H9 (cell line): ENCODE data around the gene PFKP. TPM values are rescaled to one million over a fixed set of nuclear protein-coding genes. Genes with fewer than 3 reads are reported as not detected.

Experiments
- DNase-seq: peaks from one replicate; pipeline ENCODE4 v3.0.0-alpha.2; 2017
- H2AFZ ChIP-seq: one replicate; pipeline ENCODE4 v1.6.1; 2013; ENCODE audit warnings: mild to moderate bottlenecking, low read length, control low read depth, moderate library complexity
- H2AK5ac ChIP-seq: 2 replicates; pipeline ENCODE4 v1.6.1; 2013; ENCODE audit warnings: low read length, control low read depth, mixed read lengths; ENCODE audit not compliant: insufficient read length
- H2BK120ac ChIP-seq: one replicate; pipeline ENCODE4 v1.6.1; 2013; ENCODE audit warnings: low read depth, mild to moderate bottlenecking, low read length, control low read depth, inconsistent platforms; ENCODE audit not compliant: poor library complexity, severe bottlenecking
- H2BK12ac ChIP-seq: 2 replicates; pipeline ENCODE4 v1.6.1; 2013; ENCODE audit warnings: low read length, control low read depth, mixed read lengths, low read depth; ENCODE audit not compliant: insufficient read length
- H2BK15ac ChIP-seq: 2 replicates; pipeline ENCODE4 v1.6.1; 2013; ENCODE audit warnings: low read depth, low read length, control low read depth
- H2BK20ac ChIP-seq: one replicate; pipeline ENCODE4 v1.6.1; 2013; ENCODE audit warnings: low read depth, mild to moderate bottlenecking, low read length, control low read depth, inconsistent platforms; ENCODE audit not compliant: poor library complexity, severe bottlenecking
- H2BK5ac ChIP-seq: 2 replicates; pipeline ENCODE4 v1.6.1; 2013; ENCODE audit warnings: low read length, control low read depth, mixed read lengths; ENCODE audit not compliant: insufficient read length
- H3K14ac ChIP-seq: 2 replicates; pipeline ENCODE4 v1.6.1; 2013; ENCODE audit warnings: low read length, control low read depth; ENCODE audit not compliant: insufficient read depth
- H3K18ac ChIP-seq: 2 replicates; pipeline ENCODE4 v1.6.1; 2013; ENCODE audit warnings: low read depth, mild to moderate bottlenecking, mixed read lengths, low read length, control low read depth; ENCODE audit not compliant: insufficient read length
- H3K23ac ChIP-seq: 2 replicates; pipeline ENCODE4 v1.6.1; 2013; ENCODE audit warnings: low read length, control low read depth, mixed read lengths, low read depth; ENCODE audit not compliant: insufficient read length
- H3K23me2 ChIP-seq: 2 replicates; pipeline ENCODE4 v1.6.1; 2013; ENCODE audit warnings: low read depth, mild to moderate bottlenecking, mixed read lengths, low read length, control low read depth; ENCODE audit not compliant: insufficient read length, poor library complexity, severe bottlenecking
- H3K27ac ChIP-seq: 2 replicates; pipeline ENCODE4 v1.5.1; 2013; ENCODE audit warnings: low read length, control low read depth, mixed read lengths, low read depth; ENCODE audit not compliant: insufficient read length
- H3K27me3 ChIP-seq: 2 replicates; pipeline ENCODE4 v1.6.1; 2013; ENCODE audit warnings: low read length, control low read depth, inconsistent platforms; ENCODE audit not compliant: insufficient read depth
- H3K4ac ChIP-seq: 2 replicates; pipeline ENCODE4 v1.6.1; 2013; ENCODE audit warnings: low read depth, mild to moderate bottlenecking, control low read depth, inconsistent platforms, low read length, moderate library complexity
- H3K4me1 ChIP-seq: 2 replicates; pipeline ENCODE4 v1.6.1; 2013; ENCODE audit warnings: low read length, control low read depth, inconsistent platforms; ENCODE audit not compliant: insufficient read depth
- H3K4me2 ChIP-seq: 2 replicates; pipeline ENCODE4 v1.6.1; 2013; ENCODE audit warnings: low read length, control low read depth, mixed read lengths; ENCODE audit not compliant: insufficient read length, insufficient read depth
- H3K56ac ChIP-seq: 2 replicates; pipeline ENCODE4 v1.6.1; 2013; ENCODE audit warnings: low read depth, mild to moderate bottlenecking, mixed read lengths, low read length, control low read depth; ENCODE audit not compliant: insufficient read length
- H3K79me1 ChIP-seq: 2 replicates; pipeline ENCODE4 v1.6.1; 2013; ENCODE audit warnings: low read depth, mild to moderate bottlenecking, moderate library complexity, low read length, control low read depth, inconsistent platforms; ENCODE audit not compliant: insufficient read depth, poor library complexity, severe bottlenecking
- H3K79me2 ChIP-seq: 2 replicates; pipeline ENCODE4 v1.6.1; 2013; ENCODE audit warnings: low read length, control low read depth, inconsistent platforms; ENCODE audit not compliant: insufficient read depth
- H3K9ac ChIP-seq: 2 replicates; pipeline ENCODE4 v1.6.1; 2013; ENCODE audit warnings: low read length, control low read depth, mixed read lengths; ENCODE audit not compliant: insufficient read length; ENCODE audit errors: extremely low read depth
- H3K9me3 ChIP-seq: one replicate; pipeline ENCODE4 v1.6.1; 2013; ENCODE audit warnings: low read depth, low read length, inconsistent platforms; ENCODE audit not compliant: control insufficient read depth
- H3T11ph ChIP-seq: one replicate; pipeline ENCODE4 v1.6.1; 2013; ENCODE audit warnings: mild to moderate bottlenecking, low read length, control low read depth, inconsistent platforms
- H4K20me1 ChIP-seq: one replicate; pipeline ENCODE4 v1.6.1; 2013; ENCODE audit not compliant: control insufficient read depth, insufficient read length, insufficient read depth
- H4K5ac ChIP-seq: 2 replicates; pipeline ENCODE4 v1.6.1; 2013; ENCODE audit warnings: low read depth, mild to moderate bottlenecking, mixed read lengths, low read length, control low read depth; ENCODE audit not compliant: insufficient read length
- H4K8ac ChIP-seq: replicated peaks from 2 replicates; pipeline ENCODE4 v1.6.1; 2013; ENCODE audit warnings: low read length, control low read depth, mixed read lengths, low read depth; ENCODE audit not compliant: insufficient read length
- H4K91ac ChIP-seq: 2 replicates; pipeline ENCODE4 v1.6.1; 2013; ENCODE audit warnings: low read depth, mild to moderate bottlenecking, moderate library complexity, mixed read lengths, low read length, control low read depth; ENCODE audit not compliant: insufficient read length
- H3K27ac Mint-ChIP-seq, 3 experiments: 2 replicates in 2 of 3; 3 replicates in 1 of 3; pipeline ENCODE4 v1.8.0; 2020 to 2021; ENCODE audit warnings: mixed read lengths in 3 of 3, mild to moderate bottlenecking in 1 of 3, moderate library complexity in 1 of 3
- H3K27me3 Mint-ChIP-seq: 2 replicates; pipeline ENCODE4 v1.8.0; 2021; ENCODE audit warnings: low read depth, mild to moderate bottlenecking, moderate library complexity, mixed read lengths
- H3K36me3 Mint-ChIP-seq, 3 experiments: 2 replicates in 2 of 3; 3 replicates in 1 of 3; pipeline ENCODE4 v1.8.0; 2020 to 2021; ENCODE audit warnings: low read depth in 3 of 3, mixed read lengths in 3 of 3; ENCODE audit not compliant: insufficient read depth in 1 of 3
- H3K4me1 Mint-ChIP-seq, 2 experiments: 2 replicates each; pipeline ENCODE4 v1.8.0; 2020; ENCODE audit warnings: mixed read lengths in 2 of 2
- H3K4me3 Mint-ChIP-seq, 2 experiments: 2 replicates in 1 of 2; 3 replicates in 1 of 2; pipeline ENCODE4 v1.8.0; 2020 to 2021; ENCODE audit warnings: mild to moderate bottlenecking in 2 of 2, mixed read lengths in 2 of 2, moderate library complexity in 1 of 2
- H3K9me3 Mint-ChIP-seq, 2 experiments: 2 replicates in 1 of 2; 3 replicates in 1 of 2; pipeline ENCODE4 v1.8.0; 2020; ENCODE audit warnings: mild to moderate bottlenecking in 2 of 2, mixed read lengths in 2 of 2, moderate library complexity in 1 of 2
- CTCF ChIP-seq: fragments of 200-600 bp; sonication (generic); conservative IDR thresholded peaks from 3 replicates; pipeline ENCODE4 v1.8.0; 2021; ENCODE audit warnings: antibody characterized with exemption, mild to moderate bottlenecking
- WGBS: extraction: QIAGEN DNeasy Blood & Tissue Kit; methylation state at CpG from one replicate; pipeline ENCODE4 v1.1.7; 2013; ENCODE audit warnings: missing lambda C conversion rate, low lambda C conversion rate, mixed read lengths; ENCODE audit not compliant: insufficient read length; ENCODE audit errors: extremely low coverage; 5-methylcytosine and 5-hydroxymethylcytosine counted together
- total RNA-seq: library from RNA; stranded (reverse); gene quantifications from 2 replicates; pipeline ENCODE4 v1.2.1, GENCODE V29; 2021

The PFKP gene
- total RNA-seq, 1 experiment from 2014 or later: 145 TPM

GRCh38 chr10:3146289-3146688 is 78.9 kb downstream of the PFKP start:
- DNase-seq: no peak
- H3K27me3 ChIP-seq: no peaks in the 10 kb centered on the region
- H3K79me1 ChIP-seq: no peaks in the 10 kb centered on the region
- no peak overlapping the region for H4K8ac ChIP-seq
- no peaks in the 10 kb centered on the region for H3K9me3 ChIP-seq
- H3K18ac ChIP-seq: no peak overlapping the region
- no peak for TF ChIP-seq CTCF
- H3K4me1 ChIP-seq: no peaks in the 10 kb centered on the region
- H3K4ac ChIP-seq: no peak overlapping the region
- no peak overlapping the region for H4K91ac ChIP-seq
- H4K5ac ChIP-seq: no peak overlapping the region
- no peak overlapping the region for H2BK15ac ChIP-seq
- Mint-ChIP-seq H3K4me3 (no peak overlapping the region), H3K27me3 (no peaks in the 10 kb centered on the region), H3K4me1 (no peaks in the 10 kb centered on the region), H3K27ac (no peak overlapping the region), H3K36me3 (peaks cover 4 to 74% (median 68%) of the 10 kb centered on the region in 3 experiments; a peak in 6 of 7 replicates), H3K9me3 (no peaks in the 10 kb centered on the region)
- H2BK20ac ChIP-seq: no peak overlapping the region
- no CpG with 5 or more reads among the region's 8 CpGs for WGBS
- no peak overlapping the region for H3K23ac ChIP-seq
- H2BK5ac ChIP-seq: no peak overlapping the region
- no peaks in the 10 kb centered on the region for H3K23me2 ChIP-seq
- H3T11ph ChIP-seq: no peak overlapping the region
- no peak overlapping the region for H2AK5ac ChIP-seq
- H3K27ac ChIP-seq: no peak overlapping the region
- H2AFZ ChIP-seq: no peak overlapping the region
- no peak overlapping the region for H2BK12ac ChIP-seq
- no peak overlapping the region for H3K56ac ChIP-seq
- no peaks in the 10 kb centered on the region for H3K79me2 ChIP-seq
- H2BK120ac ChIP-seq: no peak overlapping the region
- H4K20me1 ChIP-seq: no peaks in the 10 kb centered on the region
- H3K9ac ChIP-seq: no peak overlapping the region
- no peak overlapping the region for H3K14ac ChIP-seq
- no peak overlapping the region for H3K4me2 ChIP-seq
